Measurements from ENCODE around the gene PGC.

GRCh38 chr6:41780551-41781365 lies 33.6 kb upstream of the PGC start, which contains the start of gene PRICKLE4:
- TF ChIP-seq GATA2 (IDR thresholded peaks at IDR 0.05; ENCODE audit: insufficient read depth, insufficient read length, low read depth, low read length) (no peak), MAX (IDR thresholded peaks at IDR 0.05; ENCODE audit: insufficient read depth, insufficient read length) (no peak), CTCF (IDR thresholded peaks at IDR 0.05; ENCODE audit: extremely low read depth in 1 of 2, insufficient read depth in 1 of 2, low read depth in 1 of 2, low read length in 2 of 2) (no peak), MYC (IDR thresholded peaks at IDR 0.05; ENCODE audit: low read depth, low read length) (no peak), POLR2AphosphoS5 (IDR thresholded peaks at IDR 0.05; ENCODE audit: insufficient read depth, low read depth, low read length) (no peak)

All from endothelial cell of umbilical vein (primary cell).